Peyer's patch (tissue), 4 donors: ENCODE measurements around the gene QDPR. TPM values are rescaled to one million over a fixed set of nuclear protein-coding genes. Genes with fewer than 3 reads are reported as not detected.

Source experiments
- DNase-seq, 3 donors: peaks; one replicate each; pipeline ENCODE4 v3.0.0-alpha.2; 2017 to 2019
- H3K27ac ChIP-seq, 4 donors: fragments of 200-600 bp; sonication (generic); one replicate each; pipeline ENCODE4 v1.5.1; 2016 to 2019
- H3K27me3 ChIP-seq, 2 donors: fragments of 200-600 bp; sonication (generic); one replicate each; pipeline ENCODE4 v1.5.1; 2019
- H3K36me3 ChIP-seq, 3 donors: fragments of 200-600 bp; sonication (generic); one replicate each; pipeline ENCODE4 v1.5.1; 2016 to 2019
- H3K4me1 ChIP-seq, 4 donors: fragments of 200-600 bp; sonication (generic); one replicate each; pipeline ENCODE4 v1.5.1; 2016 to 2019
- H3K4me3 ChIP-seq, 4 donors: fragments of 200-600 bp; sonication (generic); 1 replicate in 3 of 4; 2 replicates in 1 of 4; pipeline ENCODE4 v1.5.1; 2016 to 2019; ENCODE audit warnings: mild to moderate bottlenecking in 1 of 4
- H3K9me3 ChIP-seq, 4 donors: fragments of 200-600 bp; sonication (generic); one replicate each; pipeline ENCODE4 v1.5.1; 2016 to 2019; ENCODE audit warnings: mild to moderate bottlenecking in 1 of 4
- CTCF ChIP-seq, 6 experiments: fragments of 450-650 bp in 4 of 6; fragments of 200-600 bp in 2 of 6; sonication (generic) in 1 of 6; IDR thresholded peaks; one replicate each; pipeline ENCODE4 v1.5.1; 2017 to 2019; ENCODE audit warnings: antibody characterized with exemption in 6 of 6, mild to moderate bottlenecking in 3 of 6, moderate library complexity in 1 of 6
- POLR2A ChIP-seq, 2 donors: fragments of 450-650 bp; IDR thresholded peaks; one replicate each; pipeline ENCODE4 v1.5.1; 2017; ENCODE audit warnings: antibody characterized with exemption in 2 of 2, mild to moderate bottlenecking in 2 of 2, moderate library complexity in 2 of 2
- total RNA-seq, 4 donors: library from RNA; depleted of rRNA; stranded (reverse); fragments of >200 nt; gene quantifications; one replicate each; pipeline ENCODE4 v1.1.0, GENCODE V29; 2016

The QDPR gene
- total RNA-seq, 4 donors from 2014 or later: 8.2 to 17.0 (median 12.5) TPM

GRCh38 chr4:17523662-17524061, 11.8 kb upstream of the QDPR start:
- no peak overlapping the region for H3K4me3 ChIP-seq
- H3K9me3 ChIP-seq: no peaks in the 10 kb centered on the region
- TF ChIP-seq CTCF (IDR thresholded peaks at IDR 0.05): no peak
- TF ChIP-seq POLR2A (IDR thresholded peaks at IDR 0.05): no peak
- H3K27ac ChIP-seq: no peak overlapping the region
- no peaks in the 10 kb centered on the region for H3K36me3 ChIP-seq
- no peak for DNase-seq
- no peaks in the 10 kb centered on the region for H3K27me3 ChIP-seq
- H3K4me1 ChIP-seq: no peaks in the 10 kb centered on the region

- H3K27ac ChIP-seq: no peak overlapping the region
- no peaks in the 10 kb centered on the region for H3K4me1 ChIP-seq
- TF ChIP-seq POLR2A (IDR thresholded peaks at IDR 0.05) (no peak), CTCF (IDR thresholded peaks at IDR 0.05) (no peak)
- H3K9me3 ChIP-seq: no peaks in the 10 kb centered on the region
- H3K27me3 ChIP-seq: no peaks in the 10 kb centered on the region
- DNase-seq: no peak
- no peaks in the 10 kb centered on the region for H3K36me3 ChIP-seq
- H3K4me3 ChIP-seq: no peak overlapping the region
These were observed 9.7 kb upstream of the QDPR start for GRCh38 chr4:17521595-17521994.

- DNase-seq: no peak
- H3K27ac ChIP-seq: no peak overlapping the region
- TF ChIP-seq POLR2A (IDR thresholded peaks at IDR 0.05): no peak
- TF ChIP-seq CTCF (IDR thresholded peaks at IDR 0.05): no peak
- H3K36me3 ChIP-seq: no peaks in the 10 kb centered on the region
- no peaks in the 10 kb centered on the region for H3K27me3 ChIP-seq
- H3K4me3 ChIP-seq: no peak overlapping the region
- H3K9me3 ChIP-seq: no peaks in the 10 kb centered on the region
- no peaks in the 10 kb centered on the region for H3K4me1 ChIP-seq
These were observed 5.8 kb upstream of the QDPR start for GRCh38 chr4:17517664-17518063.

GRCh38 chr4:17516980-17517379, 5.1 kb upstream of the QDPR start:
- H3K27me3 ChIP-seq: no peaks in the 10 kb centered on the region
- TF ChIP-seq POLR2A (IDR thresholded peaks at IDR 0.05) (no peak), CTCF (IDR thresholded peaks at IDR 0.05) (no peak)
- no peak overlapping the region for H3K27ac ChIP-seq

GRCh38 chr4:17515445-17516407, 3.8 kb upstream of the QDPR start:
- DNase-seq: no peak
- H3K27ac ChIP-seq: no peak overlapping the region

More at GRCh38 chr4:17516980-17517379, 5.1 kb upstream of the QDPR start:
- DNase-seq: no peak
- Histone ChIP-seq H3K36me3 (no peaks in the 10 kb centered on the region), H3K9me3 (no peaks in the 10 kb centered on the region), H3K4me3 (no peak overlapping the region), H3K4me1 (no peaks in the 10 kb centered on the region)

More at GRCh38 chr4:17515445-17516407, 3.8 kb upstream of the QDPR start:
- H3K9me3 ChIP-seq: no peaks in the 10 kb centered on the region
- TF ChIP-seq CTCF (IDR thresholded peaks at IDR 0.05) (no peak), POLR2A (IDR thresholded peaks at IDR 0.05) (no peak)
- H3K36me3 ChIP-seq: no peaks in the 10 kb centered on the region
- H3K27me3 ChIP-seq: no peaks in the 10 kb centered on the region
- H3K4me3 ChIP-seq: no peak overlapping the region
- H3K4me1 ChIP-seq: peaks cover 0 to 5% (median 2%) of the 10 kb centered on the region in 4 donors
